ENCODE results near the gene TRMO. TPM values are rescaled to one million over a fixed set of nuclear protein-coding genes. Genes with fewer than 3 reads are reported as not detected.
A peak's percentile ranks its signal among the peaks of the same experiment; 100 is the strongest.

TRMO gene
- total RNA-seq, 1 donor from 2014 or later, result 17.3 TPM

GRCh38 chr9:97891736-97892135 lies 30.6 kb downstream of the TRMO start:
- Histone ChIP-seq H3K27ac (no peak overlapping the region), H3K36me3 (no peaks in the 10 kb centered on the region), H3K27me3 (no peaks in the 10 kb centered on the region), H3K4me3 (no peak overlapping the region), H3K9me3 (no peaks in the 10 kb centered on the region), H3K4me1 (no peaks in the 10 kb centered on the region)
- ATAC-seq, result no peak
- no peak for TF ChIP-seq CTCF (IDR thresholded peaks at IDR 0.05)
- no peak for DNase-seq
- intact Hi-C loops (cut with DNase I), result no loop called here

GRCh38 chr9:97889941-97890887 lies 32.1 kb downstream of the TRMO start:
- no peaks in the 10 kb centered on the region for H3K4me1 ChIP-seq
- H3K9me3 ChIP-seq, result no peaks in the 10 kb centered on the region
- peak; percentile 85 for ATAC-seq
- H3K4me3 ChIP-seq, result no peak overlapping the region
- H3K27ac ChIP-seq, result no peak overlapping the region
- no peaks in the 10 kb centered on the region for H3K27me3 ChIP-seq
- intact Hi-C loops (cut with DNase I), result no loop called here
- peak; percentile 72 for TF ChIP-seq CTCF (IDR thresholded peaks at IDR 0.05)
- H3K36me3 ChIP-seq, result no peaks in the 10 kb centered on the region
- peak; percentile 74 for DNase-seq

- H3K4me3 ChIP-seq, result no peak overlapping the region
- no peaks in the 10 kb centered on the region for H3K27me3 ChIP-seq
- H3K27ac ChIP-seq, result no peak overlapping the region
- no peaks in the 10 kb centered on the region for H3K36me3 ChIP-seq
- TF ChIP-seq CTCF (IDR thresholded peaks at IDR 0.05), result no peak
- ATAC-seq (no peak), DNase-seq (no peak)
- H3K4me1 ChIP-seq, result peaks cover 3% of the 10 kb centered on the region
- intact Hi-C loops (cut with DNase I), result no loop called here
- no peaks in the 10 kb centered on the region for H3K9me3 ChIP-seq
These were observed 42.0 kb downstream of the TRMO start for GRCh38 chr9:97880336-97880735.

GRCh38 chr9:97876061-97876460 lies 46.2 kb downstream of the TRMO start:
- no peaks in the 10 kb centered on the region for H3K9me3 ChIP-seq
- no peak overlapping the region for H3K4me3 ChIP-seq
- no peaks in the 10 kb centered on the region for H3K27me3 ChIP-seq
- intact Hi-C loops (cut with DNase I), result no loop called here
- no peak for TF ChIP-seq CTCF (IDR thresholded peaks at IDR 0.05)
- no peaks in the 10 kb centered on the region for H3K36me3 ChIP-seq
- H3K27ac ChIP-seq, result no peak overlapping the region
- H3K4me1 ChIP-seq, result peaks cover 3% of the 10 kb centered on the region
- DNase-seq (no peak), ATAC-seq (no peak)

GRCh38 chr9:97875111-97875510 lies 47.2 kb downstream of the TRMO start:
- TF ChIP-seq CTCF (IDR thresholded peaks at IDR 0.05), result no peak

More at GRCh38 chr9:97875111-97875510, 47.2 kb downstream of the TRMO start:
- Histone ChIP-seq H3K36me3 (no peaks in the 10 kb centered on the region), H3K4me3 (no peak overlapping the region), H3K27ac (no peak overlapping the region), H3K4me1 (peaks cover 3% of the 10 kb centered on the region), H3K27me3 (no peaks in the 10 kb centered on the region), H3K9me3 (no peaks in the 10 kb centered on the region)
- DNase-seq (no peak), ATAC-seq (no peak)
- intact Hi-C loops (cut with DNase I), result no loop called here

Data from upper lobe of right lung (tissue), 1 donor.